Endothelial cell of umbilical vein (primary cell): ENCODE measurements around the gene SPATS1. TPM values are rescaled to one million over a fixed set of nuclear protein-coding genes. Genes with fewer than 3 reads are reported as not detected.

ENCODE experiments used
- BruUV-seq: library from RNA; stranded (reverse); fragments of 400-500 nt; replicated peaks from 2 replicates; lab custom pipeline; 2021; lab: Mats Ljungman, UMichigan
- CTCF ChIA-PET: fragments of 300-600, 350-600 bp; sonication (Branson Sonifier 250); formaldehyde crosslinking; loops from one replicate; lab custom pipeline; 2021; ENCODE audit warnings: antibody characterized with exemption, inconsistent platforms; lab: Charles Lee
- POLR2A ChIA-PET: fragments of 300-600, 350-600 bp; sonication (Branson Sonifier 250); formaldehyde crosslinking; loops from one replicate; lab custom pipeline; 2021; ENCODE audit warnings: antibody characterized with exemption, inconsistent platforms; lab: Charles Lee
- DNase-seq: peaks from one replicate; pipeline ENCODE4 v3.0.0-alpha.2; 2011; ENCODE audit warnings: low read depth, low spot score
- FAIRE-seq: peaks from 2 replicates; lab custom pipeline; 2011; peaks lifted over from hg19 to GRCh38; lab: Jason Lieb, UNC
- H2AFZ ChIP-seq: 2 replicates; pipeline ENCODE4 v1.6.0; 2012; ENCODE audit warnings: low read depth, low read length, control low read depth, inconsistent platforms
- H3K27ac ChIP-seq: 2 replicates; pipeline ENCODE4 v1.5.1; 2011; ENCODE audit warnings: low read depth, mild to moderate bottlenecking, control low read depth, low read length, moderate library complexity; ENCODE audit not compliant: insufficient read depth
- H3K27me3 ChIP-seq, 2 experiments: 2 replicates each; pipeline versions ENCODE4 v1.6.0 to v1.6.1; 2011; ENCODE audit warnings: low read length in 2 of 2, mixed read lengths in 1 of 2; ENCODE audit not compliant: control insufficient read depth in 2 of 2, insufficient read depth in 2 of 2
- H3K36me3 ChIP-seq, 2 experiments: 2 replicates in 1 of 2; 3 replicates in 1 of 2; pipeline ENCODE4 v1.5.1; 2011; ENCODE audit warnings: low read length in 2 of 2, mild to moderate bottlenecking in 1 of 2, moderate library complexity in 1 of 2; ENCODE audit not compliant: control insufficient read depth in 2 of 2, insufficient read depth in 2 of 2; ENCODE audit errors: extremely low read depth in 1 of 2
- H3K4me1 ChIP-seq: 3 replicates; pipeline ENCODE4 v1.5.1; 2011; ENCODE audit warnings: mild to moderate bottlenecking, low read length; ENCODE audit not compliant: control insufficient read depth, insufficient read depth; ENCODE audit errors: extremely low read depth
- H3K4me2 ChIP-seq: 2 replicates; pipeline ENCODE4 v1.6.1; 2011; ENCODE audit warnings: low read length, control low read depth, mixed read lengths; ENCODE audit not compliant: insufficient read depth
- H3K4me3 ChIP-seq, 3 experiments: fragments of 200-600 bp in 1 of 3; sonication (generic), shearing (Covaris generic) in 1 of 3; replicated peaks in 1 of 3; 2 replicates each; pipeline ENCODE4 v1.5.1; 2011 to 2016; ENCODE audit warnings: control low read depth in 3 of 3, low read length in 3 of 3, mild to moderate bottlenecking in 2 of 3, inconsistent platforms in 1 of 3, low read depth in 1 of 3, moderate library complexity in 1 of 3; ENCODE audit not compliant: insufficient read depth in 1 of 3
- H3K79me2 ChIP-seq: 2 replicates; pipeline ENCODE4 v1.6.0; 2012; ENCODE audit warnings: low read length, inconsistent platforms; ENCODE audit not compliant: control insufficient read depth, insufficient read depth
- H3K9ac ChIP-seq: replicated peaks from 2 replicates; pipeline ENCODE3; 2011; ENCODE audit warnings: low read length, control low read depth; ENCODE audit not compliant: insufficient read depth; ENCODE audit errors: extremely low read depth
- H3K9me1 ChIP-seq: replicated peaks from 3 replicates; pipeline ENCODE4 v1.6.0; 2011; ENCODE audit warnings: mild to moderate bottlenecking, low read length; ENCODE audit not compliant: control insufficient read depth, insufficient read depth; ENCODE audit errors: extremely low read depth
- H3K9me3 ChIP-seq: replicated peaks from 2 replicates; pipeline ENCODE4 v1.5.1; 2012; ENCODE audit warnings: low read length, inconsistent platforms; ENCODE audit not compliant: control insufficient read depth, insufficient read depth
- H4K20me1 ChIP-seq: replicated peaks from 2 replicates; pipeline ENCODE3; 2011; ENCODE audit warnings: mild to moderate bottlenecking, low read length; ENCODE audit not compliant: control insufficient read depth, insufficient read depth; ENCODE audit errors: extremely low read depth
- CTCF ChIP-seq, 2 donors: IDR thresholded peaks; 1 replicate in 1 of 2; 2 replicates in 1 of 2; pipeline ENCODE4 v1.5.1; 2011; ENCODE audit warnings: low read length in 2 of 2, mild to moderate bottlenecking in 2 of 2, moderate library complexity in 2 of 2, control low read depth in 1 of 2, inconsistent platforms in 1 of 2, low read depth in 1 of 2; ENCODE audit not compliant: insufficient read depth in 1 of 2; ENCODE audit errors: extremely low read depth in 1 of 2
- EZH2 ChIP-seq: IDR thresholded peaks from 2 replicates; pipeline ENCODE4 v1.6.1; 2012; ENCODE audit warnings: borderline replicate concordance, low read depth, mild to moderate bottlenecking, moderate library complexity, low read length, inconsistent platforms; ENCODE audit not compliant: severe bottlenecking
- FOS ChIP-seq: IDR thresholded peaks from 2 replicates; pipeline ENCODE4 v1.6.1; 2011; ENCODE audit warnings: mild to moderate bottlenecking, low read length, moderate library complexity, borderline replicate concordance; ENCODE audit not compliant: insufficient read depth
- GATA2 ChIP-seq: IDR thresholded peaks from 2 replicates; pipeline ENCODE4 v1.7.0; 2011; ENCODE audit warnings: low read depth, mild to moderate bottlenecking, moderate library complexity, mixed read lengths, low read length; ENCODE audit not compliant: insufficient read length, insufficient read depth
- JUN ChIP-seq: IDR thresholded peaks from 2 replicates; pipeline ENCODE4 v1.6.1; 2011; ENCODE audit warnings: borderline replicate concordance, low read depth; ENCODE audit not compliant: insufficient read length, insufficient read depth
- MAX ChIP-seq: IDR thresholded peaks from 2 replicates; pipeline ENCODE4 v1.6.1; 2011; ENCODE audit not compliant: insufficient read depth, insufficient read length
- MYC ChIP-seq: IDR thresholded peaks from one replicate; pipeline ENCODE4 v1.6.1; 2011; ENCODE audit warnings: mild to moderate bottlenecking, low read depth, low read length
- POLR2A ChIP-seq: IDR thresholded peaks from 2 replicates; pipeline ENCODE4 v1.6.1; 2012; ENCODE audit warnings: low read depth, mild to moderate bottlenecking, control low read depth, low read length
- POLR2AphosphoS5 ChIP-seq: IDR thresholded peaks from 2 replicates; pipeline ENCODE4 v1.6.1; 2012; ENCODE audit warnings: low read depth, mild to moderate bottlenecking, control low read depth, low read length, moderate library complexity; ENCODE audit not compliant: insufficient read depth
- dilution Hi-C: fragments of 300-500 bp; cut with MboI; formaldehyde crosslinking; loops from one replicate; pipeline ENCODE4 v1.15.0; 2019; ENCODE audit warnings: low sequenced_read_pairs; ENCODE audit not compliant: extremely low pct_ligation_motif_present
- intact Hi-C: fragments of 100-400 bp; cut with micrococcal nuclease; formaldehyde crosslinking; loops from one replicate; pipeline ENCODE4 v1.10.0; 2022
- polyA plus RNA-seq, 4 experiments: library from polyadenylated mRNA; depleted of rRNA in 3 of 4; stranded (reverse) in 3 of 4; unstranded in 1 of 4; fragments of >200 nt; gene quantifications; 2 replicates each; pipeline versions ENCODE4 v1.2.1 to v1.2.3, GENCODE V29; 2011 to 2012; ENCODE audit warnings: missing spikeins in 1 of 4
- total RNA-seq: library from RNA; stranded (reverse); gene quantifications from 2 replicates; pipeline ENCODE4 v1.2.3, GENCODE V29; 2021

The SPATS1 gene
- total and polyA plus RNA-seq, 2 donors (not counting 3 experiments of a cell fraction or from before 2014, with no cell fraction given): not detected

DNA sequence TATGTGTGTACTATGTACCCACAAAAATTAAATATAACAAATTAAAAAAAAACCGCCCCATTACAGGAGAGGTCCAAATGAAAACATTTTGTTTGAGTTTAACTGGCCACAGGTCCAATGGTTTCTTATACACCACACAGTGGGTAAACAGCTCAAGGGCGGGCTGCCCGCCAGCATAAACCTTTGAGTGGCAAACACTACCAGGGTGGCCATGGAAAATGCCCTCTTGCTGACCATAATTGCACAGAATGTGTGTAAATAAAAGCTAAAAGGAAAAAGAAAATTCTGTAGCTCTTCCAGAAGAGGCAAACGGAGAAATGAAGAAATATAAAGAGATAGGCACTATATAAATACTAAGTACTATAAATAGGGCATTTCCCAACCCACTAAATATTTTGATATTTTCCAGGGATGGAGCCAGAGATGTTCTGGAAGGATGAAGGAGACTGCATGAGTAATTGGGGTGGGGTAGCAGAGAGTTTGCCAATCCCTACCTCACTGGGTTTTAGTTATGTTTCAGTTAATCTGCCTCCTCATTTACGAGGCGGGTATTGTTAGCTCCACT, 44.0 kb downstream of the SPATS1 start:
- Histone ChIP-seq H3K9me3 (no peaks in the 10 kb centered on the region), H3K27ac (peak overlapping the region; percentile 88), H3K27me3 (peaks cover 0 to 4% of the 10 kb centered on the region in 2 experiments), H4K20me1 (no peaks in the 10 kb centered on the region), H3K36me3 (peaks cover 0 to 2% of the 10 kb centered on the region in 2 experiments), H3K9ac (peak overlapping the region; percentile 95), H3K4me3 (peak overlapping the region; percentile 72 to 87 (median 79)), H3K9me1 (no peaks in the 10 kb centered on the region), H3K4me1 (peaks cover 22% of the 10 kb centered on the region), H3K4me2 (peak overlapping the region; percentile 81), H2AFZ (peak overlapping the region; percentile 55), H3K79me2 (peaks cover 31% of the 10 kb centered on the region)
- no peak for DNase-seq
- FAIRE-seq: peak; percentile 18
- intact Hi-C loops: loop anchor here (2.0 kb wide), 1 partner anchor 122 kb away; the partner anchor contains the start of gene NFKBIE
- dilution Hi-C loops: no loop called here
- ChIA-PET CTCF (interaction anchor here (1.4 kb wide), 2 partner anchors 10 to 118 kb away, joined by 3 to 8 read pairs; no protein-coding TSS in a partner anchor), POLR2A (no interaction called here)
- TF ChIP-seq MYC: no peak
- TF ChIP-seq POLR2A: no peak
- no peak for TF ChIP-seq EZH2
- TF ChIP-seq CTCF (IDR thresholded peaks at IDR 0.05; ENCODE audit: extremely low read depth in 1 of 2, insufficient read depth in 1 of 2, low read depth in 1 of 2, low read length in 2 of 2): no peak
- TF ChIP-seq JUN: no peak
- no peak for TF ChIP-seq GATA2
- TF ChIP-seq MAX: no peak
- no peak for TF ChIP-seq POLR2AphosphoS5
- no peak for TF ChIP-seq FOS
- BruUV-seq: no TSS peak
